K562 (cell line): ENCODE data around the gene UTS2R. TPM values are rescaled to one million over a fixed set of nuclear protein-coding genes. Genes with fewer than 3 reads are reported as not detected.

ENCODE experiments used
- ETV6 ChIP-seq, 3 experiments: fragments of 150-350 bp in 1 of 3; sonication (generic) in 1 of 3; formaldehyde crosslinking in 1 of 3; IDR thresholded peaks; 2 replicates each; pipeline versions ENCODE4 v1.6.1 to v1.8.0; 2014 to 2022; ENCODE audit warnings: borderline replicate concordance in 2 of 3, low read depth in 2 of 3, antibody characterized with exemption in 1 of 3, low read length in 1 of 3, mild to moderate bottlenecking in 1 of 3, missing genetic modification reagents in 1 of 3
- FOXA3 ChIP-seq, 2 experiments: fragments of 450-650 bp in 1 of 2; sonication (generic) in 1 of 2; formaldehyde crosslinking; IDR thresholded peaks in 1 of 2; conservative IDR thresholded peaks in 1 of 2; 2 replicates each; pipeline versions ENCODE4 v1.4.0 to v1.8.0; 2020 to 2022; ENCODE audit warnings: mild to moderate bottlenecking in 2 of 2, missing genetic modification reagents in 1 of 2
- HNRNPLL ChIP-seq: fragments of 200-400 bp; formaldehyde crosslinking; IDR thresholded peaks from 2 replicates; pipeline ENCODE4 v1.6.1; 2017; ENCODE audit warnings: low read length, low read depth, mild to moderate bottlenecking; ENCODE audit not compliant: poor library complexity, severe bottlenecking
- KHSRP ChIP-seq: fragments of 450-650 bp; IDR thresholded peaks from 2 replicates; pipeline ENCODE4 v1.6.1; 2017
- MBD2 ChIP-seq: sonication (generic); IDR thresholded peaks from 2 replicates; pipeline ENCODE4 v1.6.1; 2016; ENCODE audit warnings: low read depth, borderline replicate concordance
- SMARCA5 ChIP-seq: fragments of 450-650 bp; IDR thresholded peaks from 2 replicates; pipeline ENCODE4 v1.6.1; 2016
- SREBF2 ChIP-seq: sonication (generic); formaldehyde crosslinking; IDR thresholded peaks from 2 replicates; pipeline ENCODE4 v1.4.0; 2020; ENCODE audit warnings: mild to moderate bottlenecking, missing genetic modification reagents
- STAT6 ChIP-seq: sonication (generic); formaldehyde crosslinking; IDR thresholded peaks from 2 replicates; pipeline ENCODE4 v1.8.1; 2023; ENCODE audit warnings: mild to moderate bottlenecking, missing genetic modification reagents
- TCFL5 ChIP-seq: fragments of 250-450 bp; sonication (Bioruptor Pico); conservative IDR thresholded peaks from 2 replicates; pipeline ENCODE4 v1.6.1; 2021; ENCODE audit warnings: mild to moderate bottlenecking, moderate library complexity, matching md5 sums
- TEAD1 ChIP-seq, 2 experiments: fragments of 450-650 bp in 1 of 2; sonication (generic) in 1 of 2; formaldehyde crosslinking; IDR thresholded peaks; 2 replicates each; pipeline versions ENCODE4 v1.4.0 to v1.8.0; 2020 to 2022; ENCODE audit warnings: mild to moderate bottlenecking in 2 of 2, missing genetic modification reagents in 1 of 2
- ZBTB9 ChIP-seq: fragments of 450-650 bp; formaldehyde crosslinking; IDR thresholded peaks from 2 replicates; pipeline ENCODE4 v1.4.0; 2020; ENCODE audit warnings: mild to moderate bottlenecking, moderate library complexity
- ZFP36 ChIP-seq: fragments of 150-350 bp; IDR thresholded peaks from 2 replicates; pipeline ENCODE4 v1.6.1; 2018; ENCODE audit warnings: low read length, low read depth; ENCODE audit not compliant: partially characterized antibody
- ZNF212 ChIP-seq: fragments of 450-650 bp; formaldehyde crosslinking; IDR thresholded peaks from 2 replicates; pipeline ENCODE4 v1.4.0; 2020; ENCODE audit warnings: mild to moderate bottlenecking
- ZNF217 ChIP-seq: sonication (generic); formaldehyde crosslinking; IDR thresholded peaks from 2 replicates; pipeline ENCODE4 v1.8.0; 2022; ENCODE audit warnings: mild to moderate bottlenecking, missing genetic modification reagents
- ZNF398 ChIP-seq: fragments of 250-450 bp; sonication (Bioruptor Pico); IDR thresholded peaks from 2 replicates; pipeline ENCODE4 v1.8.0; 2021; ENCODE audit warnings: moderate library complexity, mild to moderate bottlenecking, inconsistent platforms
- polyA plus RNA-seq, 8 experiments: library from polyadenylated mRNA; depleted of rRNA in 4 of 8; stranded (reverse) in 5 of 8; unstranded in 3 of 8; fragments of >200 nt; fragmentation: Nextera tagmentation in 2 of 8; fragmentation: Illumina TruSeq in 1 of 8; extraction: Ambion mirVana in 2 of 8; extraction: Trizol in 1 of 8; gene quantifications; 2 replicates each; pipeline versions ENCODE4 v1.2.1 to v1.2.3, GENCODE V29; 2011 to 2014; ENCODE audit warnings: inconsistent platforms in 1 of 8, missing spikeins in 1 of 8
- total RNA-seq, 7 experiments: library from RNA; depleted of rRNA in 6 of 7; stranded (reverse); fragments of >200 nt in 6 of 7; fragmentation: Illumina TruSeq in 2 of 7; extraction: Trizol in 2 of 7; gene quantifications; 2 replicates each; pipeline versions ENCODE4 v1.2.1 to v1.2.3, GENCODE V29; 2011 to 2021; ENCODE audit warnings: low replicate concordance in 1 of 7
- TF ChIP-seq, protein P1 (sequence below): fragments of 450-650 bp; IDR thresholded peaks from 2 replicates; pipeline ENCODE4 v1.6.1; 2018; ENCODE audit warnings: mild to moderate bottlenecking, low read depth; ENCODE audit not compliant: partially characterized antibody
- TF ChIP-seq, protein P2 (sequence below): sonication (generic); formaldehyde crosslinking; IDR thresholded peaks from 2 replicates; pipeline ENCODE4 v1.8.1; 2023; ENCODE audit warnings: mild to moderate bottlenecking, missing genetic modification reagents, moderate library complexity

UTS2R gene
- total and polyA plus RNA-seq, 9 of the 15 experiments (the other 6 are each of a cell fraction or from before 2014, with no cell fraction given), result 0.22 TPM; not detected in 8

DNA sequence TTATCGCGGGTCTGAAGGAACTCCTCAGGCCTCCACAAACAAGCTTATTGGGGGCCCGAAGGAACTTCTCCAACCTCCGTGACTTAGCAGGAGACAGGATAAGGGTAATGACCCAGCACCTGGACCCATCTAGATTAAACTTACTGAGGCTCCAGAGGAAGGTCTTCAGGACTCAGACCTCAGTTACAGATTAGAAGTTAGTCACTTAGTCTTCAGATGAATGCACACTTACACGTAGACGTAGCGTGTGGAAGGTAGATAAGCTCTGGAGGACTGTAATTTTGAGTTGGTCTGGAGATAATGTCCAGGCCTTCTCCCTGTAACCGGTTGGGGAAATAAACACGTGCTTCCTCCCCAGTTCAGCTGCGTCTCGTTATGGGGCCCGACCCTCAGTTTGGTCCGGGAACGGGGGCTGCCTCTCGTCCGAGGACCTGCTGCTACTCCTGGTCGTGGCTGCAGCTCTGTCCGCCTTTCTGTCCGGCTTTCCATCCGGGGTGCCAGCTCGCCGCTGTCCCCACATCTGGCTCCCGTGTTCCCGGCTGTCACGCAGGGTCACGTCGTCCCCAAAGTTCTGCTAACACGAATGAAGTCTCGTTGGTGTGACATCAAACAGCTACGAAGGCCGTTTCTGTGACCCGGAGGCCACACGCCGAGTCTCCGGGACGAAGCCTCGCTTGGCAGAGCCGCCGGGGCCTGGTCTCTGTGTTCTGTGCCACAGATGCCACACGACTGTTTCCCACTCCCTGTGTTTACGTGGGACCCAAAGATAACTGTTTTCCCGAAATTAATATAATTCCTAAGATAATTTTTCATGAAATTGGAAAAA, 26.2 kb upstream of the UTS2R start (continued):
- TF ChIP-seq ZNF398 (CRISPR knock-in tag) (no peak; the same call in 1 of the 2 replicates), ETV6 (IDR thresholded peaks at IDR 0.05; ENCODE audit: borderline replicate concordance in 1 of 2, low read depth in 2 of 2, low read length in 1 of 2) (peak in 1 of 2 experiments; percentile 56; a peak in 1 of 4 replicates), ETV6 (CRISPR knock-in tag; IDR thresholded peaks at IDR 0.05; ENCODE audit: borderline replicate concordance) (no peak), TEAD1 (CRISPR knock-in tag; IDR thresholded peaks at IDR 0.05) (peak in 1 of 2 experiments; percentile 72; a peak in 2 of 4 replicates), HNRNPLL (peak; percentile 79), STAT6 (peak; percentile 89), ZNF217 (CRISPR knock-in tag) (no peak), KHSRP (peak; percentile 68; the same call in 1 of the 2 replicates), FOXA3 (CRISPR knock-in tag; conservative IDR thresholded peaks at IDR 0.05 in 1 of 2, IDR thresholded peaks at IDR 0.05 in 1 of 2) (no peak), SMARCA5 (peak; percentile 69), ZNF212 (CRISPR knock-in tag) (0 out of 2 replicates have a peak, but pooled peaks have one; percentile 8), ZBTB9 (peak; percentile 95), TCFL5 (CRISPR knock-in tag) (no peak; the same call in 1 of the 2 replicates), SREBF2 (CRISPR knock-in tag) (no peak), ZFP36 (no peak), MBD2 (peak; percentile 81)
- TF ChIP-seq, protein P1, sequence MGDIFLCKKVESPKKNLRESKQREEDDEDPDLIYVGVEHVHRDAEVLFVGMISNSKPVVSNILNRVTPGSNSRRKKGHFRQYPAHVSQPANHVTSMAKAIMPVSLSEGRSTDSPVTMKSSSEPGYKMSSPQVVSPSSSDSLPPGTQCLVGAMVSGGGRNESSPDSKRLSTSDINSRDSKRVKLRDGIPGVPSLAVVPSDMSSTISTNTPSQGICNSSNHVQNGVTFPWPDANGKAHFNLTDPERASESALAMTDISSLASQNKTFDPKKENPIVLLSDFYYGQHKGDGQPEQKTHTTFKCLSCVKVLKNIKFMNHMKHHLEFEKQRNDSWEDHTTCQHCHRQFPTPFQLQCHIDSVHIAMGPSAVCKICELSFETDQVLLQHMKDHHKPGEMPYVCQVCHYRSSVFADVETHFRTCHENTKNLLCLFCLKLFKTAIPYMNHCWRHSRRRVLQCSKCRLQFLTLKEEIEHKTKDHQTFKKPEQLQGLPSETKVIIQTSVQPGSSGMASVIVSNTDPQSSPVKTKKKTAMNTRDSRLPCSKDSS, result no peak
- TF ChIP-seq, protein P2, sequence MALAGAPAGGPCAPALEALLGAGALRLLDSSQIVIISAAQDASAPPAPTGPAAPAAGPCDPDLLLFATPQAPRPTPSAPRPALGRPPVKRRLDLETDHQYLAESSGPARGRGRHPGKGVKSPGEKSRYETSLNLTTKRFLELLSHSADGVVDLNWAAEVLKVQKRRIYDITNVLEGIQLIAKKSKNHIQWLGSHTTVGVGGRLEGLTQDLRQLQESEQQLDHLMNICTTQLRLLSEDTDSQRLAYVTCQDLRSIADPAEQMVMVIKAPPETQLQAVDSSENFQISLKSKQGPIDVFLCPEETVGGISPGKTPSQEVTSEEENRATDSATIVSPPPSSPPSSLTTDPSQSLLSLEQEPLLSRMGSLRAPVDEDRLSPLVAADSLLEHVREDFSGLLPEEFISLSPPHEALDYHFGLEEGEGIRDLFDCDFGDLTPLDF (CRISPR knock-in tag), result no peak
